LNCaP clone FGC (cell line): ENCODE data around the gene NDUFS1.
"Not testable (repeated sequence)": the region's sequence is repeated elsewhere in the genome, so short reads cannot be mapped to it uniquely, and the experiment has no call there.

Experiments
- DNase-seq: peaks from one replicate; pipeline ENCODE4 v3.0.0-alpha.2; 2011; ENCODE audit warnings: low read depth
- H3K4me3 ChIP-seq: 2 replicates; pipeline ENCODE4 v1.5.1; 2011; ENCODE audit warnings: mild to moderate bottlenecking, low read depth, low read length, control low read depth
- TF ChIP-seq, protein P1 (sequence below): IDR thresholded peaks from 2 replicates; pipeline ENCODE4 v1.5.1; 2012; ENCODE audit warnings: mild to moderate bottlenecking; ENCODE audit not compliant: control insufficient read depth, insufficient read depth; ENCODE audit errors: extremely low read depth

The NDUFS1 gene

DNA sequence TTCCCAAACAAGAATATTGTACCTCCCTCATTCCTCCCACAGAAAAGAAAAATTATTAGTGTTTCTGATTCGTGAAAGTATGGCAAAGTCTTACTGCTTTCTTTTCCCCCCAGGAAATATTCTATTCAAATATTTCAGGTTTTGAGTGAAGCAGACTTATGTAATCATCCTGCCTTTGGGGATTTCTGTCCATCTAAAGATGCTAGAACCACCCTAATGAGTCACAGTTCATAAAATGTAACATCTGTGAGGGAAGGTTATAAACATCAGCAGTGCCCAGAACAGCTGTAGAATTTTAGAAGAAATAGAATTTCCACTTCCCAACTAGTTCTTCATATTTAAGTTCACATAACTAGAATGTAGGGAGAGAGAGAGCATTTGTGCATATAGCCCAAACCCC is 39.4 kb upstream of the NDUFS1 start:
- TF ChIP-seq, protein P1, sequence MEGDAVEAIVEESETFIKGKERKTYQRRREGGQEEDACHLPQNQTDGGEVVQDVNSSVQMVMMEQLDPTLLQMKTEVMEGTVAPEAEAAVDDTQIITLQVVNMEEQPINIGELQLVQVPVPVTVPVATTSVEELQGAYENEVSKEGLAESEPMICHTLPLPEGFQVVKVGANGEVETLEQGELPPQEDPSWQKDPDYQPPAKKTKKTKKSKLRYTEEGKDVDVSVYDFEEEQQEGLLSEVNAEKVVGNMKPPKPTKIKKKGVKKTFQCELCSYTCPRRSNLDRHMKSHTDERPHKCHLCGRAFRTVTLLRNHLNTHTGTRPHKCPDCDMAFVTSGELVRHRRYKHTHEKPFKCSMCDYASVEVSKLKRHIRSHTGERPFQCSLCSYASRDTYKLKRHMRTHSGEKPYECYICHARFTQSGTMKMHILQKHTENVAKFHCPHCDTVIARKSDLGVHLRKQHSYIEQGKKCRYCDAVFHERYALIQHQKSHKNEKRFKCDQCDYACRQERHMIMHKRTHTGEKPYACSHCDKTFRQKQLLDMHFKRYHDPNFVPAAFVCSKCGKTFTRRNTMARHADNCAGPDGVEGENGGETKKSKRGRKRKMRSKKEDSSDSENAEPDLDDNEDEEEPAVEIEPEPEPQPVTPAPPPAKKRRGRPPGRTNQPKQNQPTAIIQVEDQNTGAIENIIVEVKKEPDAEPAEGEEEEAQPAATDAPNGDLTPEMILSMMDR, result no peak
- no peak overlapping the region for H3K4me3 ChIP-seq
- no peak for DNase-seq

GRCh38 chr2:206193671-206194357 is 34.6 kb upstream of the NDUFS1 start:
- no peak for DNase-seq
- no peak overlapping the region for H3K4me3 ChIP-seq
- TF ChIP-seq, protein P1, result no peak

- TF ChIP-seq, protein P1, result no peak
- no peak for DNase-seq
- no peak overlapping the region for H3K4me3 ChIP-seq
These were observed 32.9 kb upstream of the NDUFS1 start for GRCh38 chr2:206192157-206192556.

- TF ChIP-seq, protein P1, result no peak
- no peak for DNase-seq
- H3K4me3 ChIP-seq, result no peak overlapping the region
These were observed 31.4 kb upstream of the NDUFS1 start for GRCh38 chr2:206190689-206191088.

DNA sequence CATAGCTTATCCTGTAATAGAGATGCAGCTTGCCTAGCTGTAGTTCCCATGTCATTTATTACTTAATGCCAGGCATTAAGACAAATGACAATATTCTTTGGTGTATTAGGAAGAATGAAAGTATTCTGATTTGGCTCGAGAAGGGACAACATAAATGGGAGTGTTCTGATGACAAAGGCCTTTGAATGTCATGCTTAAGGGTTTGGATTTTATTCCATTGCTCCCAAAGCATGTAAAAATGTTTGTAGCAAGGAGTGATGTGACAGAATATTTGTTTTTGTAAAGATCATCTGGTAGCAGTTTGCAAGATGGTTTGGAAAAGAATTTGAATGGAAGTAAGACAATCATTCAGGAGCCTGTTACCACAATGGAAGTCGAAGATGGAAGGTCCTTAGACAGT is 30.9 kb upstream of the NDUFS1 start:
- no peak for DNase-seq
- H3K4me3 ChIP-seq, result no peak overlapping the region
- TF ChIP-seq, protein P1, result no peak

DNA sequence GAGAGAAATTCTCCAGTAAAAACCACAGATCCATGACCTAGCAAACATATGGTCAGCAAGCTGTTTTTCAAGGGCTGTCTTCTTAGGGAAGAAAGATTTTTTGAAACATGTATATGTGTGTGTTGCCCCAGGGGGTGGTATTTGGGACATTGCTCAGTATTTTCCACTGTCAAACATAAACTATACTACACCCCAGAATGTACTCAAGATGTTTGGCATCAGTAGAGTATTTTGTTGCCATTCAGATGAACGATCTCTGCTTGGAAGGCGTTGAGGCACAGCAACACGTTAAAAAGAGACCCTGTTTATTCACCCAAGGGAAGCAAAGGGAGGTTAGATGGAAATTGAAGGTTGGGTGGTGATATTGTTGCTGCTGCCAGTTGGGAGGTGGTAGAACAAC is 30.4 kb upstream of the NDUFS1 start:
- H3K4me3 ChIP-seq, result no peak overlapping the region
- no peak for DNase-seq
- TF ChIP-seq, protein P1, result no peak

GRCh38 chr2:206181526-206181925 is 22.3 kb upstream of the NDUFS1 start:
- DNase-seq, H3K4me3 ChIP-seq: not testable (repeated sequence)
